Suprapubic skin (tissue), 4 donors: ENCODE measurements around the gene PRRX1. TPM values are rescaled to one million over a fixed set of nuclear protein-coding genes. Genes with fewer than 3 reads are reported as not detected.

Source experiments
- DNase-seq, 2 donors: peaks; one replicate each; pipeline ENCODE4 v3.0.0-alpha.2; 2019; ENCODE audit warnings: low spot score in 2 of 2
- H3K27ac ChIP-seq: fragments of 200-600 bp; sonication (generic); one replicate; pipeline ENCODE4 v1.5.1; 2019
- H3K27me3 ChIP-seq: fragments of 200-600 bp; sonication (generic); one replicate; pipeline ENCODE4 v1.5.1; 2019
- H3K36me3 ChIP-seq: fragments of 200-600 bp; sonication (generic); one replicate; pipeline ENCODE4 v1.5.1; 2019
- H3K4me1 ChIP-seq: fragments of 200-600 bp; sonication (generic); one replicate; pipeline ENCODE4 v1.5.1; 2019
- H3K4me3 ChIP-seq: fragments of 200-600 bp; sonication (generic); one replicate; pipeline ENCODE4 v1.5.1; 2019; ENCODE audit warnings: mild to moderate bottlenecking
- H3K9me3 ChIP-seq: fragments of 200-600 bp; sonication (generic); one replicate; pipeline ENCODE4 v1.5.1; 2019
- EP300 ChIP-seq: sonication (generic); formaldehyde crosslinking; IDR thresholded peaks from one replicate; pipeline ENCODE4 v1.6.1; 2017; ENCODE audit warnings: antibody characterized with exemption
- POLR2A ChIP-seq, 2 donors: fragments of 450-650 bp; IDR thresholded peaks; one replicate each; pipeline ENCODE4 v1.6.1; 2017; ENCODE audit warnings: antibody characterized with exemption in 2 of 2, mild to moderate bottlenecking in 2 of 2, moderate library complexity in 2 of 2
- POLR2AphosphoS5 ChIP-seq, 3 donors: sonication (generic); formaldehyde crosslinking; IDR thresholded peaks; one replicate each; pipeline ENCODE4 v1.6.1; 2017; ENCODE audit warnings: antibody characterized with exemption in 3 of 3
- WGBS: methylation state at CpG from one replicate; pipeline ENCODE4 v1.1.5; 2018; 5-methylcytosine and 5-hydroxymethylcytosine counted together
- total RNA-seq, 4 donors: library from RNA; depleted of rRNA; stranded (reverse); fragments of >200 nt; gene quantifications; one replicate each; pipeline ENCODE4 v1.1.0, GENCODE V29; 2016
- TF ChIP-seq, protein P1 (sequence below), 2 donors: fragments of 200-600 bp in 1 of 2; fragments of 450-650 bp in 1 of 2; sonication (generic) in 1 of 2; IDR thresholded peaks; one replicate each; pipeline ENCODE4 v1.5.1; 2016 to 2019; ENCODE audit warnings: antibody characterized with exemption in 2 of 2, mild to moderate bottlenecking in 1 of 2, moderate library complexity in 1 of 2

PRRX1 gene
- total RNA-seq, 4 donors from 2014 or later, result 14.7 to 32.5 (median 23.5) TPM

DNA sequence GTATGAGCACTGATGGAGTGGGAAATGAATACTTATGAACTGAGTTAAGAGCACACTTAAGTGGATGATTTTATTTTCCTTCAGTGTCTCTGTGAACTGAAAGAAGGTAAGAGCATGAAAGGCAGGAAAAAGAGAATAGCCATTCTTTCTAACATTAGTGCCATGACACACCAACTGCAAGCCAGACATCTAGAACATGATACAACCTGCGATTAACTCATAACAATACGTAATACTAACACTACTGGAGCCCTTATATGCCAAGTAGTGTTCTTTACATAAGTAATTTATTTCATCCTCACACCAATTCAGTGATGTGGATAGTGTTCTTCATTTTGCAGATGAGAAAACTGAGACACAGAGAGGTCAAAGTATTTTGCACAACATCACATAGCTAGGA lies 56.7 kb downstream of the PRRX1 start:
- DNase-seq, result no peak
- H3K27me3 ChIP-seq, result no peaks in the 10 kb centered on the region
- no peaks in the 10 kb centered on the region for H3K9me3 ChIP-seq
- H3K4me1 ChIP-seq, result peaks cover 6% of the 10 kb centered on the region
- TF ChIP-seq POLR2AphosphoS5 (IDR thresholded peaks at IDR 0.05) (no peak), POLR2A (IDR thresholded peaks at IDR 0.05) (no peak), EP300 (no peak)
- TF ChIP-seq, protein P1, sequence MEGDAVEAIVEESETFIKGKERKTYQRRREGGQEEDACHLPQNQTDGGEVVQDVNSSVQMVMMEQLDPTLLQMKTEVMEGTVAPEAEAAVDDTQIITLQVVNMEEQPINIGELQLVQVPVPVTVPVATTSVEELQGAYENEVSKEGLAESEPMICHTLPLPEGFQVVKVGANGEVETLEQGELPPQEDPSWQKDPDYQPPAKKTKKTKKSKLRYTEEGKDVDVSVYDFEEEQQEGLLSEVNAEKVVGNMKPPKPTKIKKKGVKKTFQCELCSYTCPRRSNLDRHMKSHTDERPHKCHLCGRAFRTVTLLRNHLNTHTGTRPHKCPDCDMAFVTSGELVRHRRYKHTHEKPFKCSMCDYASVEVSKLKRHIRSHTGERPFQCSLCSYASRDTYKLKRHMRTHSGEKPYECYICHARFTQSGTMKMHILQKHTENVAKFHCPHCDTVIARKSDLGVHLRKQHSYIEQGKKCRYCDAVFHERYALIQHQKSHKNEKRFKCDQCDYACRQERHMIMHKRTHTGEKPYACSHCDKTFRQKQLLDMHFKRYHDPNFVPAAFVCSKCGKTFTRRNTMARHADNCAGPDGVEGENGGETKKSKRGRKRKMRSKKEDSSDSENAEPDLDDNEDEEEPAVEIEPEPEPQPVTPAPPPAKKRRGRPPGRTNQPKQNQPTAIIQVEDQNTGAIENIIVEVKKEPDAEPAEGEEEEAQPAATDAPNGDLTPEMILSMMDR (IDR thresholded peaks at IDR 0.05), result no peak
- H3K36me3 ChIP-seq, result peaks cover 7% of the 10 kb centered on the region
- H3K27ac ChIP-seq, result no peak overlapping the region
- no peak overlapping the region for H3K4me3 ChIP-seq
- 59% methylated on average over 2 of the region's 2 CpGs for WGBS

DNA sequence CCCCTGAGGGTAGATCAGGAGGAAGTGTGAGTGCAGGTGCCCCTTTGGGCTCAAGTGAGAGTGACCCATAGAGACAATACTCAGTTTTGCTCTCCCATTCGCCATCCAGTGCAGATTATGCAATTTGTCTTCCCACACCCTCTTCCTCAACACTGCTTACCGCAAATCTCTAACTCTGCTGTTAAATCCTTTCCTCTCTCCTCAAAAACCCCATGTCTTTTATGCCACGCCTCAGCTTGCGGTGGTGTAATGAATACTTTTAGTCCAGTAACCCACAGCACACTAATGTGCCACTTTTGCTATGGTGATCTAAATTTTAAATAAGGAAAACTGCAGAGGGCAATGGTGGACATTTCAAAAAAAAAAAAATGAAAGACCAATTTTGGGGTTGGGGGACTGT lies 57.7 kb downstream of the PRRX1 start:
- H3K9me3 ChIP-seq, result no peaks in the 10 kb centered on the region
- no peak overlapping the region for H3K27ac ChIP-seq
- H3K4me1 ChIP-seq, result peaks cover 6% of the 10 kb centered on the region
- no peaks in the 10 kb centered on the region for H3K27me3 ChIP-seq
- DNase-seq, result no peak
- H3K4me3 ChIP-seq, result no peak overlapping the region
- peaks cover 7% of the 10 kb centered on the region for H3K36me3 ChIP-seq
- TF ChIP-seq, protein P1 (IDR thresholded peaks at IDR 0.05), result no peak
- TF ChIP-seq EP300 (no peak), POLR2A (IDR thresholded peaks at IDR 0.05) (no peak), POLR2AphosphoS5 (IDR thresholded peaks at IDR 0.05) (no peak)
- WGBS, result 85% methylated on average over 4 of the region's 4 CpGs

DNA sequence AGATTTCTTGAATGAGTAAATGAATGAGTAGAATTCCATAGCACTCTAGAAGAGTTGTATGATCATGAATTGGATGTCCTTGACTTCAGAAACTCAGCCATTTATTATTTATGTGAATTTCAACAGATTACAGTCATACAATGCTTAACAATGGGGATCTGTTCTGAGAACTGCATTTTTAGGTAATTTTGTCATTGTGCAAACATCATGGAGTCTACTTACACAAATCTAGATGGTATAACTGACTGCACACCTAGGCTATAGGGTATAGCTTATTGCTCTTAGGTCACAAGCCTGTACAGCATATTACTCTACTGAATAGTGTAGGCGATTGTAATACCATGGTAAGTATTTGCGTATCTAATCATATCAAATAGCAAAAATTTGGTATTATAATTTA lies 59.6 kb downstream of the PRRX1 start:
- Histone ChIP-seq H3K9me3 (no peaks in the 10 kb centered on the region), H3K27ac (no peak overlapping the region), H3K4me3 (no peak overlapping the region), H3K4me1 (peaks cover 6% of the 10 kb centered on the region), H3K36me3 (peaks cover 7% of the 10 kb centered on the region), H3K27me3 (no peaks in the 10 kb centered on the region)
- no peak for DNase-seq
- WGBS, result 99% methylated on average over 2 of the region's 2 CpGs
- no peak for TF ChIP-seq EP300
- TF ChIP-seq, protein P1 (IDR thresholded peaks at IDR 0.05), result no peak
- TF ChIP-seq POLR2A (IDR thresholded peaks at IDR 0.05), result no peak
- no peak for TF ChIP-seq POLR2AphosphoS5 (IDR thresholded peaks at IDR 0.05)

DNA sequence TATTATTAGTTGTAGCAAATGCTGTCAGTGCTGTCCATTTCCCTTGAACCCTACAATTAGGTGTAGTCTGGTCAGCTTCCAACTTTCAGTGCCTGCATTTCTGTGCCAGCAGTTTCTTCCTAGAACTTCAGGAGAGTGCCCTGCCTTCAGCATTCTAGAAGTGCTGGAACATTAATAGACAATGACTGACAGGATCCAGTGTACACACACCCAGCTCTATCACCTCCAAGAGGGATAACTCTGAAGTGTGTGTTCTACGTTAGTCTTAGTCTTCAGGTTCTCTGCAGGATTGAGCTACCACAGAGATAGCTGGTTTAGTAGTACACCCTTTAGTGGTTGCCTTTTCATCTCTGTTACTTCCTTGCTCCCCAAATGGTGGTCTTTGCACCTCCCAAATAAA lies 61.4 kb downstream of the PRRX1 start:
- H3K9me3 ChIP-seq, result no peaks in the 10 kb centered on the region
- H3K27ac ChIP-seq, result no peak overlapping the region
- no peaks in the 10 kb centered on the region for H3K27me3 ChIP-seq
- no peak for DNase-seq
- H3K4me1 ChIP-seq, result peaks cover 3% of the 10 kb centered on the region
- peaks cover 2% of the 10 kb centered on the region for H3K36me3 ChIP-seq
- H3K4me3 ChIP-seq, result no peak overlapping the region
- 85% methylated on average over 1 of the region's 1 CpG for WGBS
- no peak for TF ChIP-seq EP300
- no peak for TF ChIP-seq POLR2A (IDR thresholded peaks at IDR 0.05)
- no peak for TF ChIP-seq POLR2AphosphoS5 (IDR thresholded peaks at IDR 0.05)
- TF ChIP-seq, protein P1 (IDR thresholded peaks at IDR 0.05), result no peak

DNA sequence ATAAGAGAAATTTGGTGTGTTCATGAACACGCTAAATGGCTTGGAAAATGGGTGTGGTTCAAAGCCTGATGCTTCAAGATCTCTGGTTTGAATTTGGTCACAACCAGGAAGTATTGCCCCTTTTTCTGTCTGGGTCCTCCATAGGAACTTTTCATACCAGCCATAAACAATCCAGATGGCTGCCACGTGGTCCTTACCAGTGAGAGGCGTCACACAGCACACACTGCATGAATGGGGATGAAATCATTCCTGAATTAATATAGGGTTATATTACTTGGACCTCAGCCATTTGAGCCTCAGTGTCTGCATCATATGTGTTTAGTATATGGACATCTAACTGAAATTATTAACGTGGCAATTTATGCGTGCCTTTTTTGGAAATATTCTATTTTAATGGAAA lies 64.0 kb downstream of the PRRX1 start:
- Histone ChIP-seq H3K4me3 (no peak overlapping the region), H3K36me3 (peaks cover 2% of the 10 kb centered on the region), H3K27me3 (no peaks in the 10 kb centered on the region), H3K4me1 (no peaks in the 10 kb centered on the region), H3K9me3 (no peaks in the 10 kb centered on the region), H3K27ac (no peak overlapping the region)
- WGBS, result 83% methylated on average over 5 of the region's 5 CpGs
- no peak for DNase-seq
- TF ChIP-seq, protein P1 (IDR thresholded peaks at IDR 0.05), result no peak
- no peak for TF ChIP-seq EP300
- no peak for TF ChIP-seq POLR2AphosphoS5 (IDR thresholded peaks at IDR 0.05)
- TF ChIP-seq POLR2A (IDR thresholded peaks at IDR 0.05), result no peak
